ENCODE data around the gene LPO. TPM values are rescaled to one million over a fixed set of nuclear protein-coding genes. Genes with fewer than 3 reads are reported as not detected.

LPO gene
- total RNA-seq, 2 experiments from 2014 or later = not detected

DNA sequence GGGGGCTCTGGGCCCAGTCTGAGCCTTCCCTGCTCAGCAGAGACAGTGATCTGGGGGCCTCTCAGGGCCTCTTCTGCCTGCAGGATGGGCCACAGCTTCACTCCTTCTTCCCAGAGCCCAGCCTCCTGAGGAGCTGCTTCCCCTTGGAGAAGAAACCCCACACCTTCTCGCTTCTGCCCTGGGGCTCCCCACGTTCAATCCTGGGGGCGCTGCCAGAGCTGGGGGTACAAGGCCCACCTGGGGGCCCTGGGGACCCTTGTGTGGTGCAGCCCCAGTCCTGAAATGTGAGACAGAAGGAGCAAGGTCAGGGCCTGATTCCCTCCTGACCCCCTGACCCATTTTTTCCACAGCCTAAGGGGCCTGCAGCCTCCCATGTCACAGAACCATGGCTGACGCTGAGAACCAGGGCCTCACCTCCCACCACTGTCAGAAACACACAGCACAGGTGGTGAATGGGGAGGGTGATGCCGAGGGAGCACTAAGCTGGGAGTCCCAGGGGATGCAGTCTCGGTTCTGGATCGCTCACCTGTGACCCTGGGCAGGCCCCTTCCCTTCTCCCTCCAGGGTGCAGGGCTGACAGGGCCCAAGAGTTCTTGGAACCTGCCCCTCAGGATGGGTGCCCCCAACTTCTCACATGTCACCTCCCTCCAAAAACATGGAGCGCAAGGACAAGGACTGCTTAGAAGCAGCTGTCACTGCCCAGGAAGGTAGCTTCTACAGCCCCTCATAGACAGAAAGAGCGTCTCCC lies 64.0 kb downstream of the LPO start:
- Mint-ChIP-seq H3K27me3 (no peaks in the 10 kb centered on the region), H3K36me3 (ENCODE audit: low read depth) (no peaks in the 10 kb centered on the region), H3K27ac (no peak overlapping the region), H3K4me3 (no peak overlapping the region), H3K9me3 (no peaks in the 10 kb centered on the region), H3K4me1 (ENCODE audit: low read depth) (peaks cover 2% of the 10 kb centered on the region)
- DNase-seq (no peak), ATAC-seq (no peak)
- ChIA-PET CTCF (interaction anchor here (0.6 to 4.7 kb wide), 5 partner anchors 13 to 131 kb away, joined by 3 to 45 read pairs (median 9); no protein-coding TSS in a partner anchor), POLR2A (interaction anchor here (0.6 kb wide), 1 partner anchor 42 kb away, joined by 3 read pairs; no protein-coding TSS in a partner anchor)
- intact Hi-C loops (cut with micrococcal nuclease) = loop anchor here (5.0 kb wide), 1 partner anchor 145 kb away; no protein-coding TSS in a partner anchor
- TF ChIP-seq, protein P1, sequence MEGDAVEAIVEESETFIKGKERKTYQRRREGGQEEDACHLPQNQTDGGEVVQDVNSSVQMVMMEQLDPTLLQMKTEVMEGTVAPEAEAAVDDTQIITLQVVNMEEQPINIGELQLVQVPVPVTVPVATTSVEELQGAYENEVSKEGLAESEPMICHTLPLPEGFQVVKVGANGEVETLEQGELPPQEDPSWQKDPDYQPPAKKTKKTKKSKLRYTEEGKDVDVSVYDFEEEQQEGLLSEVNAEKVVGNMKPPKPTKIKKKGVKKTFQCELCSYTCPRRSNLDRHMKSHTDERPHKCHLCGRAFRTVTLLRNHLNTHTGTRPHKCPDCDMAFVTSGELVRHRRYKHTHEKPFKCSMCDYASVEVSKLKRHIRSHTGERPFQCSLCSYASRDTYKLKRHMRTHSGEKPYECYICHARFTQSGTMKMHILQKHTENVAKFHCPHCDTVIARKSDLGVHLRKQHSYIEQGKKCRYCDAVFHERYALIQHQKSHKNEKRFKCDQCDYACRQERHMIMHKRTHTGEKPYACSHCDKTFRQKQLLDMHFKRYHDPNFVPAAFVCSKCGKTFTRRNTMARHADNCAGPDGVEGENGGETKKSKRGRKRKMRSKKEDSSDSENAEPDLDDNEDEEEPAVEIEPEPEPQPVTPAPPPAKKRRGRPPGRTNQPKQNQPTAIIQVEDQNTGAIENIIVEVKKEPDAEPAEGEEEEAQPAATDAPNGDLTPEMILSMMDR (IDR thresholded peaks at IDR 0.05) = no peak

DNA sequence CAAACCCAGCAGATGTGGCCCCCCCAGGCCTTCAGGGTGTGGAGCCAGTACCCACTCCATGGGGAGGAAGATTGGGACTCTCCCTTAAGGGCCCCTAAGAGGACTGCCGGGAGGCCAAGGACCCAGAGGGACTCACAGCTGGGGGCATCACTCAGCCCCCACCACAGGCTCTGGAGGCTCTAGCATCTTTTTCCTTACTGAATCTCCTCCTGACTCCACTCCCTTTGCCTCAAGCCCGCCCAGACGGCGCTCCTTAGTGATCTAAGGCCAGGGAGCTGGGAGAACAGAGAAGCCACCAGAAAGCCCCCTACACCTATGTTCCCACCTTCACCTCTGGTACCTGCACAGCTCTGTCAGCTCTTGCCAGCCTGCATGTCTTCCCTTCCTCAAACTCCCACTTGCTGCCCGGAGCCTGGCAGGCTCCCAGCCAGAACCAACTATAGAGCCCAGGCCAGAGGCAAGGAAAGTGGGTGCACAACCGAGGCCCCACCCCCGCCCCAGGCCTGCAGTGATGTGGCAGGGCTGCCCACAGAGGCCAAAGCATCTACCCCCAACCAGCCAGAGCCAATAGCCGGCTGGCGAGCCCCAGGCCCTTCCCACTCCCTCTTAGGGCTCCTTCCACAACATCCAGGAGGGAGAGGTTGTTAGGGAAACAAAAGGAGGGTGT lies 64.7 kb downstream of the LPO start:
- intact Hi-C loops (cut with micrococcal nuclease) = loop anchor here (5.0 kb wide), 1 partner anchor 144 kb away; no protein-coding TSS in a partner anchor
- DNase-seq (no peak), ATAC-seq (no peak)
- TF ChIP-seq, protein P1 (IDR thresholded peaks at IDR 0.05) = no peak
- H3K27me3 Mint-ChIP-seq = no peaks in the 10 kb centered on the region
- H3K27ac Mint-ChIP-seq = no peak overlapping the region
- POLR2A ChIA-PET = no interaction called here
- H3K4me3 Mint-ChIP-seq = no peak overlapping the region
- CTCF ChIA-PET = interaction anchor here (0.6 to 4.7 kb wide), 15 partner anchors 12 to 190 kb away, joined by 3 to 45 read pairs (median 7); no protein-coding TSS in a partner anchor
- H3K36me3 Mint-ChIP-seq (ENCODE audit: low read depth) = peaks cover under 1% of the 10 kb centered on the region
- H3K9me3 Mint-ChIP-seq = no peaks in the 10 kb centered on the region
- H3K4me1 Mint-ChIP-seq (ENCODE audit: low read depth) = peaks cover 2% of the 10 kb centered on the region

DNA sequence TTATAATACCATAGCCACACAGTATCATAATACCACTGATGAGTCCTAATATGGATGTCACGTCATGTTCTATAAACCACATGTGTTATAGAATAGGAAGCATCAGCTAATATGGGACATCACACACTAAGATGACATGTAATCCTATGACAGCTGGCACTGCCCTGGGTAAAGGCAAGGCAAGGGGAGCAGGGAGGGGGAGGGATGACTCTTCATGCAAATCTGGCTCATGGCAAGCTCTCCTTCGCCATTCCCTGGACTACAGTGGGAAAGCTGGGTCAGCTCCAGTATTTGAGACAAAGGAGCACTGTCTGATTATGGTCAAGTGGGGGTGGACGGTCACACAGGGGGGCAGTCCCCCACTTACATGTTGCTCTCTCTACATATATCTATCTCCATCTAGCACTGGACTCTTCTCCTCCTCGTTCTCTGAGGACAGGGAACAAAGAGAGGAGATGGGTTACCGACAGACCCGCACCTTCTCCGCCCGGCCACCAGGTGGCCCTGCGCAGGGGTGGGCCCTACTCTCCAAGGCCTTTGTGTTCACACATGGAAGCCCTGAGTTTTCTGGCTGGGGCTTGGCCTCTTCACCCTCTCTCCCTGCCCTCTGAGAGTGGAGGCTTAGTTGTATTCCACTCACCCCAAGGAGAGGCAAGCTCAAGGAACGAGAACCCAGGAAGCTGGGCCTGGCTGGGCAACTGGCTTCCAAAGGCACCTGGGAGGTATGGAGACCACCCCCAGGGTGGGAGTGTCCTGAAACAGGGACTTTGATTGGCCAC lies 65.8 kb downstream of the LPO start:
- TF ChIP-seq, protein P1 (IDR thresholded peaks at IDR 0.05) = peak; percentile 89
- Mint-ChIP-seq H3K4me3 (no peak overlapping the region), H3K36me3 (ENCODE audit: low read depth) (peaks cover 1% of the 10 kb centered on the region), H3K4me1 (ENCODE audit: low read depth) (peaks cover 2% of the 10 kb centered on the region), H3K27me3 (no peaks in the 10 kb centered on the region), H3K9me3 (no peaks in the 10 kb centered on the region), H3K27ac (no peak overlapping the region)
- intact Hi-C loops (cut with micrococcal nuclease) = loop anchor here (5.0 kb wide), 1 partner anchor 143 kb away; no protein-coding TSS in a partner anchor
- ChIA-PET POLR2A (interaction anchor here (0.8 to 1.9 kb wide), 6 partner anchors 11 to 328 kb away, joined by 3 to 8 read pairs (median 4); partner anchors contain the start of gene SUPT4H1), CTCF (interaction anchor here (0.5 to 4.7 kb wide), 48 partner anchors 9 to 367 kb away, joined by 3 to 45 read pairs (median 4); partner anchors contain the start of genes MPO, RNF43, SUPT4H1 and TSPOAP1)
- DNase-seq (peak; percentile 66), ATAC-seq (peak; percentile 99)

DNA sequence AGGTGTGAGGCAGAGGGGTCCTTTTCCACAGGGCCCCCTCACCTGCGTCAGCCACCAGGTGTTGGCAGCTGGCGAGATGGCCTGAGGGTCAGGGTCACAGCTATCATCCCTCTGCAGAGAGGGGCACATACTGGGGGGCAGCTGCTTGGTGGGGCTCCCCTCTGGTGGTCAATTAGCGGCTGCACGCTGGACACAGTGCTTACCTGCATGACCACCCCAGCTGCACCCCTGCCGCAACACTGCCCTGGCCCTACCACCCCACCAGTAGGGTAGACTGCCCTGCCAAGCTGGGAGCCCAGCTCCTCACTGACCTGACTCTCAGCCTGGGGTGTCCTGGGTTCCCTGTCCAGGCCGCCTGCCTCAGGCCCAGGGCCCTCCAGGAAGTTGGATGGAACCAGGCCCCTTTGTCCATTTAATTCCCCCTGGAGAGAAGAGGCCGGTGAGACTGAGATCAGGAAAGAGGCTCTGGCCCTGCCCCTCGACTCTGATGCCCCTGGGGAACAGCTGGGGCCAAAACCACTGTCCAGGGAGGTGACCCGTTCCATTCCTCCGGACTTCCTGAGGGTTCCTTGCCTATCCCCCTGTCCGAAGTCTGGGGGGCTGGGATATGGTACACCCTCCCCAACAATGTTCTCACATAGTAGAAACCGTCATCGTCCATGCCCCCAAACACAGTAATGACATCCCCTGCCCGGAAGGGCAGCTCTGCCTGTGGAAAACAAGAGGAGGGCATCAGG lies 66.5 kb downstream of the LPO start:
- H3K27ac Mint-ChIP-seq = no peak overlapping the region
- POLR2A ChIA-PET = interaction anchor here (0.8 to 2.1 kb wide), 7 partner anchors 10 to 327 kb away, joined by 3 to 8 read pairs (median 4); partner anchors contain the start of gene SUPT4H1
- H3K4me1 Mint-ChIP-seq (ENCODE audit: low read depth) = peaks cover 2% of the 10 kb centered on the region

More for the DNA sequence above, 66.5 kb downstream of the LPO start:
- ATAC-seq = no peak
- CTCF ChIA-PET = interaction anchor here (0.5 to 4.7 kb wide), 36 partner anchors 10 to 367 kb away, joined by 3 to 45 read pairs (median 5); partner anchors contain the start of genes MPO, RNF43, SUPT4H1 and TSPOAP1
- Mint-ChIP-seq H3K27me3 (no peaks in the 10 kb centered on the region), H3K4me3 (no peak overlapping the region), H3K36me3 (ENCODE audit: low read depth) (peaks cover 1% of the 10 kb centered on the region), H3K9me3 (no peaks in the 10 kb centered on the region)
- TF ChIP-seq, protein P1 (IDR thresholded peaks at IDR 0.05) = no peak
- intact Hi-C loops (cut with micrococcal nuclease) = loop anchor here (5.0 kb wide), 1 partner anchor 142 kb away; no protein-coding TSS in a partner anchor
- DNase-seq = no peak
